Parathyroid adenoma (tissue), 2 donors: ENCODE data around the gene ACER1.

ENCODE experiments used
- H2AFZ ChIP-seq: fragments of 300-600 bp; sonication (generic); one replicate; pipeline ENCODE4 v1.7.0; 2017; ENCODE audit warnings: antibody characterized with exemption, mild to moderate bottlenecking
- H3K27ac ChIP-seq: fragments of 300-600 bp; sonication (generic); one replicate; pipeline ENCODE4 v1.7.0; 2017
- H3K27me3 ChIP-seq: fragments of 300-600 bp; sonication (generic); one replicate; pipeline ENCODE4 v1.7.0; 2017; ENCODE audit warnings: low read length; ENCODE audit not compliant: control insufficient read depth, insufficient read depth
- H3K36me3 ChIP-seq: fragments of 300-600 bp; sonication (generic); one replicate; pipeline ENCODE4 v1.7.0; 2017; ENCODE audit warnings: low read length; ENCODE audit not compliant: control insufficient read depth, insufficient read depth
- H3K4me1 ChIP-seq: fragments of 300-600 bp; sonication (generic); one replicate; pipeline ENCODE4 v1.7.0; 2017; ENCODE audit warnings: control low read depth
- H3K4me2 ChIP-seq: fragments of 300-600 bp; sonication (generic); one replicate; pipeline ENCODE4 v1.7.0; 2017; ENCODE audit warnings: low read length
- H3K4me3 ChIP-seq: fragments of 300-600 bp; sonication (generic); one replicate; pipeline ENCODE4 v1.7.0; 2017; ENCODE audit warnings: low read depth, low read length
- H3K79me2 ChIP-seq: fragments of 300-600 bp; sonication (generic); one replicate; pipeline ENCODE4 v1.7.0; 2017; ENCODE audit warnings: control low read depth
- H3K9ac ChIP-seq: fragments of 300-600 bp; sonication (generic); one replicate; pipeline ENCODE4 v1.7.0; 2017; ENCODE audit warnings: mild to moderate bottlenecking
- H3K9me3 ChIP-seq: fragments of 300-600 bp; sonication (generic); one replicate; pipeline ENCODE4 v1.7.0; 2017; ENCODE audit warnings: low read length; ENCODE audit not compliant: control insufficient read depth
- TF ChIP-seq, protein P1 (sequence below): fragments of 300-600 bp; sonication (generic); IDR thresholded peaks from one replicate; pipeline ENCODE4 v1.7.0; 2017; ENCODE audit warnings: antibody characterized with exemption, mild to moderate bottlenecking
- donor health status: primary hyperparathyroidism.

Gene ACER1, protein sequence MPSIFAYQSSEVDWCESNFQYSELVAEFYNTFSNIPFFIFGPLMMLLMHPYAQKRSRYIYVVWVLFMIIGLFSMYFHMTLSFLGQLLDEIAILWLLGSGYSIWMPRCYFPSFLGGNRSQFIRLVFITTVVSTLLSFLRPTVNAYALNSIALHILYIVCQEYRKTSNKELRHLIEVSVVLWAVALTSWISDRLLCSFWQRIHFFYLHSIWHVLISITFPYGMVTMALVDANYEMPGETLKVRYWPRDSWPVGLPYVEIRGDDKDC

DNA sequence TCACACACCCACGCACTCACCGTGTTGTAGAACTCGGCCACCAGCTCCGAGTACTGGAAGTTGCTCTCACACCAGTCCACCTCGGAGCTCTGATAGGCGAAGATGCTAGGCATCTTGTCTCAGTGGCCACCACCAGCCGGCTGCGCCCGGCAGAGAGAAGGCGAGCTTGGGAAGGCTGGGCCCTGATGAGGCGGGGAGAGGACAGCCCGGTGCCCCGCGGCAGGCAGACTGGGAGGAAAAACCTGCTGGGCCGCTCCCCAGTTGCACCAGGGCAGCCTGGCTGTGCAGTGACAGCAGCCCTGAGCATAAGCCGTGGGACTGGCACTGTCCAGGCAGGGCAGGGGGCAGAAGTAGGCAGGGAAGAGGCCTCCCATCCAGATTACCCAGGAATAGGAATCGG, at the start of gene ACER1:
TSS of gene ACER1 (minus strand) at position 174 of the 400 bp plus-strand sequence. CDS start at position 113, 61 bp downstream.
- no peaks in the 10 kb centered on the region for H3K9me3 ChIP-seq
- no peaks in the 10 kb centered on the region for H3K27me3 ChIP-seq
- TF ChIP-seq, protein P1, sequence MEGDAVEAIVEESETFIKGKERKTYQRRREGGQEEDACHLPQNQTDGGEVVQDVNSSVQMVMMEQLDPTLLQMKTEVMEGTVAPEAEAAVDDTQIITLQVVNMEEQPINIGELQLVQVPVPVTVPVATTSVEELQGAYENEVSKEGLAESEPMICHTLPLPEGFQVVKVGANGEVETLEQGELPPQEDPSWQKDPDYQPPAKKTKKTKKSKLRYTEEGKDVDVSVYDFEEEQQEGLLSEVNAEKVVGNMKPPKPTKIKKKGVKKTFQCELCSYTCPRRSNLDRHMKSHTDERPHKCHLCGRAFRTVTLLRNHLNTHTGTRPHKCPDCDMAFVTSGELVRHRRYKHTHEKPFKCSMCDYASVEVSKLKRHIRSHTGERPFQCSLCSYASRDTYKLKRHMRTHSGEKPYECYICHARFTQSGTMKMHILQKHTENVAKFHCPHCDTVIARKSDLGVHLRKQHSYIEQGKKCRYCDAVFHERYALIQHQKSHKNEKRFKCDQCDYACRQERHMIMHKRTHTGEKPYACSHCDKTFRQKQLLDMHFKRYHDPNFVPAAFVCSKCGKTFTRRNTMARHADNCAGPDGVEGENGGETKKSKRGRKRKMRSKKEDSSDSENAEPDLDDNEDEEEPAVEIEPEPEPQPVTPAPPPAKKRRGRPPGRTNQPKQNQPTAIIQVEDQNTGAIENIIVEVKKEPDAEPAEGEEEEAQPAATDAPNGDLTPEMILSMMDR: no peak
- no peak within 1 kb of the TSS for H3K4me2 ChIP-seq
- H3K4me3 ChIP-seq: no peak within 1 kb of the TSS
- H3K27ac ChIP-seq: no peak within 1 kb of the TSS
- no peaks in the 10 kb centered on the region for H3K36me3 ChIP-seq
- no peaks in the 10 kb centered on the region for H3K79me2 ChIP-seq
- H2AFZ ChIP-seq: no peak within 1 kb of the TSS
- no peaks in the 10 kb centered on the region for H3K4me1 ChIP-seq
- no peak within 1 kb of the TSS for H3K9ac ChIP-seq

DNA sequence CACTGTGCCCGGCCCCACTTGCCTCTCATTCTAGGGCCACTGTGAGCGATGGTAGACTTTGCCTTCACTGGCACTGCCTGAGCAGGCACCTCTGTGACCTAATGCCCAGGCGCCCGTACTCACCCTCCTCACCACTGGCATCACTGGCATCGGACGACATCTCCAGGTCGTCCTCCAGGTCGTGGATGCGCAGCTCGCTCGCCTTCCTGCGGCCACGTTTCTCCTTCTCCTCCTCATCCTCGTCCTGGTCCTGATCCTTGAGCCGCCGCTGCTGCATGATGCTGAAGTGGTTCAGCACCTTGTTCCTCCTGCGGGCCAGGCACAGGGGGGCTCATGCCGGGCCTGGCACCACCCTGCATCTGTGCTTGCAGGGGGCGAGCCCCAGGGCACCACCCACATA, 49.8 kb upstream of the ACER1 start:
- no peak overlapping the region for H3K4me3 ChIP-seq
- no peaks in the 10 kb centered on the region for H3K36me3 ChIP-seq
- TF ChIP-seq, protein P1: no peak
- no peak overlapping the region for H3K4me2 ChIP-seq
- no peaks in the 10 kb centered on the region for H3K9me3 ChIP-seq
- H3K27ac ChIP-seq: no peak overlapping the region
- H2AFZ ChIP-seq: no peak overlapping the region
- no peaks in the 10 kb centered on the region for H3K79me2 ChIP-seq
- H3K4me1 ChIP-seq: no peaks in the 10 kb centered on the region
- H3K9ac ChIP-seq: no peak overlapping the region
- H3K27me3 ChIP-seq: no peaks in the 10 kb centered on the region

DNA sequence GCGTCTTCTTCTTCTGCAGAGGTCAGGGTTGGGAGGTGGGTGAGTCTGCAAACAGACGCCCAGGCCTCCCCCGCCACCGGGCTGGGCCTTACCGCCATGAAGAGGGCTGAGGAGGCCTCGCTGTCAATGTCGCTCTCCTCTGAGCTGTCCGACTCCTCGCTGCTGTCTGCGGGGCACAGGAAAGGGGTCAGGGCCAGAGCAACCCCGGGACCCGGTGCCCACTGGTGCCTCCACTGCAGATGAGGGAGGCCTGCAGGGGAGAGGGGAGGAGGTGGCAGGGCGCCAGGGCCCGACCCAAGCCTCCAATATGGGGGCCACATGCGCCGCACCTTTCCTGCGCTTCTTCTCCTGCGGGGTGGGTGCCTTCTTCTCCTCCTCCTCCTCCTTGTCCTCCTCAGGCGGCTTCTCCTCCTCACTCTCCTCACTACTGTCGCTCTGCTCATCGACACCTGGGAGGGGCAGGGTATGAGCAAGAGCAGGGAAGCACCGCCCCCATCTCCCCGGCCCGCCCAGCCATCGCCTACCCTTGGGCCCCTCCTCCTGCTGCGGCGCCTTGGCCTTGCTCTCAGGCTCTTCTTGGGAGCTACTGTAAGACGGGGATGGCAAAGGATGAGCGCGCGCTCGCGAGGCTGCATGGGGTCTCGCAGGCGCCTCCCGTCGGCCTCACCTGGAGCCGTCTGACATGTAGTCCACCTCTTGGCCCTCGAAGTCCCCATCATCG, 47.8 kb upstream of the ACER1 start:
- no peaks in the 10 kb centered on the region for H3K36me3 ChIP-seq
- H3K79me2 ChIP-seq: no peaks in the 10 kb centered on the region
- H3K9me3 ChIP-seq: no peaks in the 10 kb centered on the region
- H3K27me3 ChIP-seq: no peaks in the 10 kb centered on the region
- TF ChIP-seq, protein P1: no peak
- H3K4me3 ChIP-seq: no peak overlapping the region
- no peak overlapping the region for H2AFZ ChIP-seq
- H3K4me1 ChIP-seq: no peaks in the 10 kb centered on the region
- no peak overlapping the region for H3K9ac ChIP-seq
- no peak overlapping the region for H3K4me2 ChIP-seq
- no peak overlapping the region for H3K27ac ChIP-seq

DNA sequence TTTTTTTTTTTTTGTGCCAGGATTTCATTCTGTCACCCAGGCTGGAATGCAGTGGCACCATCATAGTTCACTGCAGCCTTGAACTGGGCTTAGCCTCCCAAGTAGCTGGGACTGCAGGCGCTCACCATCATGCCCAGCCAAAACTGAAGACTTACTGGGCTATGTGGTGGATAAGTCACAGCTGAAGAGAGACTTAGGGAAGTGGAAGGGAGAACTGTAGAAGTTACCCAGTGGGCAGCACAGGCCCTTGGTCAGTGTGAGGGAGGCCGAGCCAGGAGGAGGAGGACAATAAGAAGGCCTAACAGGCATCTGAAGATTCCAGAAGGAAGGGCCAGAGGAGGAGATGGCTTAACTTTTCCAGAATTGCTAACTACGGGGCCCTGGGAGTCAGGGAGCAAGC, 46.3 kb upstream of the ACER1 start:
- Histone ChIP-seq H3K27me3 (no peaks in the 10 kb centered on the region), H2AFZ (no peak overlapping the region), H3K4me1 (no peaks in the 10 kb centered on the region), H3K79me2 (no peaks in the 10 kb centered on the region), H3K9me3 (no peaks in the 10 kb centered on the region), H3K4me3 (no peak overlapping the region), H3K4me2 (no peak overlapping the region), H3K9ac (no peak overlapping the region), H3K27ac (no peak overlapping the region), H3K36me3 (no peaks in the 10 kb centered on the region)
- TF ChIP-seq, protein P1: no peak
